GM23338 (cell line): ENCODE results near the gene WDR87. TPM values are rescaled to one million over a fixed set of nuclear protein-coding genes. Genes with fewer than 3 reads are reported as not detected.

ENCODE experiments used
- ATAC-seq: fragments of 200-7000 bp; cut with Tn5 transposase; 3 replicates; pipeline ENCODE4 v1.9.1; 2020
- DNase-seq: peaks from one replicate; pipeline ENCODE4 v3.0.0-alpha.2; 2015; ENCODE audit warnings: low spot score
- H2AFZ ChIP-seq: fragments of 200-600 bp; sonication (generic); 2 replicates; pipeline ENCODE4 v1.8.0; 2016; ENCODE audit warnings: antibody characterized with exemption, mild to moderate bottlenecking, moderate library complexity
- H3F3A ChIP-seq: fragments of 200-600 bp; sonication (generic); replicated peaks from 2 replicates; pipeline ENCODE4 v1.8.0; 2017; ENCODE audit warnings: antibody characterized with exemption, mixed run types, low read depth
- H3K27ac ChIP-seq: fragments of 200-600 bp; sonication (generic); 2 replicates; pipeline ENCODE4 v1.6.1; 2016; ENCODE audit warnings: low read depth
- H3K27me3 ChIP-seq: fragments of 200-600 bp; sonication (generic); 2 replicates; pipeline ENCODE4 v1.8.0; 2016; ENCODE audit warnings: mild to moderate bottlenecking, mixed run types, moderate library complexity; ENCODE audit not compliant: insufficient read depth
- H3K36me3 ChIP-seq: fragments of 200-600 bp; sonication (generic); 2 replicates; pipeline ENCODE4 v1.8.0; 2016; ENCODE audit warnings: mild to moderate bottlenecking; ENCODE audit not compliant: insufficient read depth
- H3K4me1 ChIP-seq: fragments of 200-600 bp; sonication (generic); 2 replicates; pipeline ENCODE4 v1.8.0; 2016; ENCODE audit warnings: mild to moderate bottlenecking, moderate library complexity; ENCODE audit not compliant: insufficient read depth
- H3K4me2 ChIP-seq: fragments of 200-600 bp; sonication (generic); 2 replicates; pipeline ENCODE4 v1.7.1; 2017; ENCODE audit warnings: mixed run types
- H3K4me3 ChIP-seq: fragments of 200-600 bp; sonication (generic); 2 replicates; pipeline ENCODE4 v1.6.1; 2016; ENCODE audit warnings: mixed run types
- H3K79me2 ChIP-seq: fragments of 200-600 bp; sonication (generic); replicated peaks from 2 replicates; pipeline ENCODE4 v1.8.0; 2017; ENCODE audit warnings: mild to moderate bottlenecking; ENCODE audit not compliant: insufficient read depth
- H3K9me2 ChIP-seq: fragments of 200-600 bp; sonication (generic); 2 replicates; pipeline ENCODE4 v1.8.0; 2017; ENCODE audit not compliant: insufficient read depth
- H4K20me1 ChIP-seq: fragments of 200-600 bp; sonication (generic); replicated peaks from 2 replicates; pipeline ENCODE4 v1.8.0; 2017; ENCODE audit warnings: mild to moderate bottlenecking; ENCODE audit not compliant: insufficient read depth
- H3K27ac Mint-ChIP-seq: 2 replicates; pipeline ENCODE4 v1.8.0; 2020; ENCODE audit warnings: inconsistent platforms, mild to moderate bottlenecking, moderate library complexity, mixed read lengths
- H3K27me3 Mint-ChIP-seq: 3 replicates; pipeline ENCODE4 v1.8.0; 2022; ENCODE audit warnings: low read depth, mild to moderate bottlenecking, moderate library complexity, mixed read lengths, inconsistent platforms; ENCODE audit not compliant: insufficient read depth, poor library complexity
- H3K36me3 Mint-ChIP-seq: 3 replicates; pipeline ENCODE4 v1.8.0; 2021; ENCODE audit warnings: low read depth, mild to moderate bottlenecking, inconsistent platforms, moderate library complexity, mixed read lengths
- H3K4me1 Mint-ChIP-seq: 3 replicates; pipeline ENCODE4 v1.8.0; 2020; ENCODE audit warnings: mild to moderate bottlenecking, inconsistent platforms, mixed read lengths
- H3K4me3 Mint-ChIP-seq: 3 replicates; pipeline ENCODE4 v1.8.0; 2021; ENCODE audit warnings: moderate library complexity, mild to moderate bottlenecking, inconsistent platforms, mixed read lengths
- H3K9me3 Mint-ChIP-seq: 3 replicates; pipeline ENCODE4 v1.8.0; 2020; ENCODE audit warnings: moderate library complexity, mild to moderate bottlenecking, inconsistent platforms, mixed read lengths
- CREB1 ChIP-seq: fragments of 250-450 bp; sonication (Bioruptor Pico); IDR thresholded peaks from 2 replicates; pipeline ENCODE4 v1.5.0; 2020; ENCODE audit warnings: low read depth, mild to moderate bottlenecking, moderate library complexity
- CTCF ChIP-seq, 2 experiments: fragments of 200-600 bp in 1 of 2; sonication (generic) in 1 of 2; conservative IDR thresholded peaks; 2 replicates each; pipeline versions ENCODE4 v1.5.1 to v1.6.1; 2016 to 2017; ENCODE audit warnings: antibody characterized with exemption in 2 of 2, low read depth in 2 of 2, mild to moderate bottlenecking in 2 of 2, moderate library complexity in 1 of 2
- EZH2 ChIP-seq: fragments of 200-600 bp; sonication (generic); IDR thresholded peaks from one replicate; pipeline ENCODE4 v1.8.0; 2017; ENCODE audit warnings: antibody characterized with exemption, mild to moderate bottlenecking, low read depth; ENCODE audit not compliant: unreplicated experiment
- EZH2phosphoT487 ChIP-seq: fragments of 200-600 bp; sonication (generic); IDR thresholded peaks from one replicate; pipeline ENCODE4 v1.8.1; 2018; ENCODE audit warnings: antibody characterized with exemption; ENCODE audit not compliant: unreplicated experiment
- JUNB ChIP-seq: IDR thresholded peaks from one replicate; pipeline ENCODE4 v1.6.1; 2016; ENCODE audit warnings: antibody characterized with exemption; ENCODE audit not compliant: unreplicated experiment
- NANOG ChIP-seq: IDR thresholded peaks from 2 replicates; pipeline ENCODE4 v1.6.1; 2016; ENCODE audit warnings: antibody characterized with exemption, borderline replicate concordance
- POLR2AphosphoS5 ChIP-seq: IDR thresholded peaks from 2 replicates; pipeline ENCODE4 v1.6.1; 2016; ENCODE audit warnings: antibody characterized with exemption, low read depth
- REST ChIP-seq: IDR thresholded peaks from one replicate; pipeline ENCODE4 v1.6.1; 2018; ENCODE audit warnings: antibody characterized with exemption; ENCODE audit not compliant: unreplicated experiment
- STAT1 ChIP-seq: IDR thresholded peaks from one replicate; pipeline ENCODE4 v1.6.1; 2016; ENCODE audit warnings: antibody characterized with exemption; ENCODE audit not compliant: unreplicated experiment
- ZNF114 ChIP-seq: fragments of 250-450 bp; sonication (Bioruptor Pico); IDR thresholded peaks from 2 replicates; pipeline ENCODE4 v1.5.0; 2020; ENCODE audit warnings: mild to moderate bottlenecking, moderate library complexity
- ZNF462 ChIP-seq: fragments of 250-450 bp; sonication (Bioruptor Pico); IDR thresholded peaks from 2 replicates; pipeline ENCODE4 v1.5.0; 2020; ENCODE audit warnings: mild to moderate bottlenecking, moderate library complexity
- polyA plus RNA-seq: library from polyadenylated mRNA; unstranded; fragments of >200 nt; fragmentation: Nextera tagmentation; extraction: Ambion mirVana; gene quantifications from 2 replicates; pipeline ENCODE4 v1.2.1, GENCODE V29; 2016
- total RNA-seq: library from RNA; depleted of rRNA; stranded (reverse); fragments of >200 nt; shearing (Covaris generic); gene quantifications from 2 replicates; pipeline ENCODE4 v1.2.3, GENCODE V29; 2014

The WDR87 gene
- total and polyA plus RNA-seq, 2 experiments from 2014 or later, result 0.02 TPM; not detected in 1

GRCh38 chr19:37886571-37886970 is 19.8 kb downstream of the WDR87 start:
- Histone ChIP-seq H3K4me3 (no peak overlapping the region), H3K4me1 (no peaks in the 10 kb centered on the region), H2AFZ (no peak overlapping the region), H3K27me3 (no peaks in the 10 kb centered on the region), H3K4me2 (no peak overlapping the region), H3K27ac (no peak overlapping the region), H3F3A (no peaks in the 10 kb centered on the region), H3K36me3 (no peaks in the 10 kb centered on the region; the same call in 1 of the 2 replicates), H3K9me2 (peaks cover 47% of the 10 kb centered on the region), H3K79me2 (no peaks in the 10 kb centered on the region), H4K20me1 (no peaks in the 10 kb centered on the region)
- Mint-ChIP-seq H3K9me3 (peaks cover 28% of the 10 kb centered on the region), H3K4me3 (no peak overlapping the region), H3K4me1 (no peaks in the 10 kb centered on the region), H3K36me3 (peaks cover 4% of the 10 kb centered on the region; the same call in 2 of the 3 replicates), H3K27ac (no peak overlapping the region), H3K27me3 (peaks cover 8% of the 10 kb centered on the region)
- DNase-seq (no peak), ATAC-seq (no peak)
- TF ChIP-seq CREB1 (CRISPR knock-in tag) (no peak), JUNB (no peak), STAT1 (no peak)

- ATAC-seq, result no peak
- Histone ChIP-seq H2AFZ (no peak overlapping the region), H3F3A (no peaks in the 10 kb centered on the region), H3K27me3 (no peaks in the 10 kb centered on the region), H3K9me2 (peaks cover 43% of the 10 kb centered on the region), H3K36me3 (no peaks in the 10 kb centered on the region; the same call in 1 of the 2 replicates), H3K4me2 (no peak overlapping the region), H4K20me1 (no peaks in the 10 kb centered on the region), H3K27ac (no peak overlapping the region), H3K79me2 (no peaks in the 10 kb centered on the region), H3K4me1 (no peaks in the 10 kb centered on the region), H3K4me3 (no peak overlapping the region)
- peaks cover 31% of the 10 kb centered on the region for H3K9me3 Mint-ChIP-seq
- H3K4me1 Mint-ChIP-seq, result no peaks in the 10 kb centered on the region
- H3K36me3 Mint-ChIP-seq, result peaks cover 4% of the 10 kb centered on the region; the same call in 2 of the 3 replicates
- H3K27me3 Mint-ChIP-seq, result peaks cover 8% of the 10 kb centered on the region
- no peak overlapping the region for H3K4me3 Mint-ChIP-seq
- no peak overlapping the region for H3K27ac Mint-ChIP-seq
- DNase-seq, result no peak
- TF ChIP-seq POLR2AphosphoS5 (no peak), NANOG (no peak), ZNF114 (no peak), CTCF (conservative IDR thresholded peaks at IDR 0.05; ENCODE audit: low read depth in 2 of 2) (no peak; a peak in 1 of 4 replicates), ZNF462 (CRISPR knock-in tag) (no peak), EZH2 (no peak), REST (no peak), EZH2phosphoT487 (no peak), JUNB (no peak)
Measured at GRCh38 chr19:37885392-37885791, 21.0 kb downstream of the WDR87 start.
